ENCODE measurements around the gene SIRPA. TPM values are rescaled to one million over a fixed set of nuclear protein-coding genes. Genes with fewer than 3 reads are reported as not detected.

SIRPA gene
- total and polyA plus RNA-seq, 2 of the 8 experiments (the other 6 are each of a cell fraction or from before 2014, with no cell fraction given) = 3.9 to 4.3 TPM

DNA sequence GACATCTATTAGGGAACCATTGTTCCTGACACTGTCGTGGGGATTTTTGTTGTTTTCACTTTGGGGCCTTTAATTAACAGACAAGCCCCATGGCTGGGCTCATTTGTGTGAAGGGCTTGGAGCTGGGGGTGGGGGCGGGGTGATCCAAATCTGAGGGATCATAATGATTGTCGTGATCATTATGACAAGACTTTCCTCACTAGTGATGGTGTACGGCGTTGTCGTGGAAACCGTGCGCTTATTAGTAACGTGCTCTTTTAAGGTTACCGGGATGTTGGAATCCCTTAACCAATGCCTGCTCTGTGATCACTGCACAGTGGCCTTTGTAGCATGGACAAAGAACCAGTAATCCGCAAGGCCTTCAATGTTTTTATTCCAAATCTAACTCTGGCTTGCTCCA is 80.1 kb downstream of the SIRPA start:
- H3K4me2 ChIP-seq (ENCODE audit: insufficient read depth in 1 of 2, low read depth in 2 of 2, low read length in 2 of 2) = no peak overlapping the region
- no peak overlapping the region for H2BK20ac ChIP-seq (ENCODE audit: low read length)
- H3K4me3 ChIP-seq (ENCODE audit: extremely low read depth in 1 of 4, insufficient read depth in 2 of 4, low read depth in 3 of 4, low read length in 4 of 4) = no peak overlapping the region
- H3K79me2 ChIP-seq (ENCODE audit: control insufficient read depth in 1 of 2, insufficient read depth in 2 of 2, low read length in 2 of 2) = no peaks in the 10 kb centered on the region
- H2BK12ac ChIP-seq (ENCODE audit: low read depth, low read length) = no peak overlapping the region
- H3K18ac ChIP-seq (ENCODE audit: extremely low read depth, low read length) = no peak overlapping the region
- POLR2A ChIA-PET (ENCODE audit: partially characterized antibody) = no interaction called here
- H3K23ac ChIP-seq (ENCODE audit: insufficient read length) = no peak overlapping the region
- no peak overlapping the region for H3K56ac ChIP-seq (replicated peaks; ENCODE audit: insufficient read length, low read depth, low read length)
- no peak overlapping the region for H3K27ac ChIP-seq (ENCODE audit: low read depth, low read length)
- FAIRE-seq (no peak), DNase-seq (ENCODE audit: low read depth in 1 of 2, low spot score in 2 of 2) (no peak)
- H2AFZ ChIP-seq (ENCODE audit: low read length) = no peak overlapping the region
- H4K5ac ChIP-seq (ENCODE audit: insufficient read length, low read depth, low read length) = no peak overlapping the region
- H4K91ac ChIP-seq (replicated peaks; ENCODE audit: insufficient read length, low read length) = no peak overlapping the region
- H2AK5ac ChIP-seq (ENCODE audit: low read depth, low read length) = no peak overlapping the region
- H4K8ac ChIP-seq (ENCODE audit: extremely low read depth, insufficient read depth, low read length) = no peak overlapping the region
- H3K14ac ChIP-seq (ENCODE audit: insufficient read length) = no peak overlapping the region
- H3K9me3 ChIP-seq (ENCODE audit: insufficient read depth in 2 of 2, low read depth in 1 of 2, low read length in 1 of 2) = no peaks in the 10 kb centered on the region
- no peak overlapping the region for H2BK120ac ChIP-seq (replicated peaks; ENCODE audit: low read depth, low read length)
- peaks cover 0 to 4% (median 0%) of the 10 kb centered on the region in 4 experiments; a peak in 1 of 7 replicates for H3K4me1 ChIP-seq (replicated peaks in 1 of 4; ENCODE audit: control insufficient read depth in 3 of 4, insufficient read depth in 4 of 4, low read length in 3 of 4)
- H3K23me2 ChIP-seq (ENCODE audit: low read depth, low read length) = no peaks in the 10 kb centered on the region
- no peak overlapping the region for H3K4ac ChIP-seq (replicated peaks; ENCODE audit: insufficient read length, low read depth, low read length)
- H2BK5ac ChIP-seq (ENCODE audit: low read depth, low read length) = no peak overlapping the region
- H4K20me1 ChIP-seq (replicated peaks in 1 of 2; ENCODE audit: control insufficient read depth in 1 of 2, insufficient read depth in 2 of 2, low read length in 2 of 2) = peaks cover 0 to 1% of the 10 kb centered on the region in 2 experiments
- H2BK15ac ChIP-seq (ENCODE audit: low read length) = no peak overlapping the region
- H3K27me3 ChIP-seq (replicated peaks in 1 of 4; ENCODE audit: control insufficient read depth in 3 of 4, extremely low read depth in 1 of 4, insufficient read depth in 3 of 4, low read length in 3 of 4) = peaks cover 0 to 2% (median 0%) of the 10 kb centered on the region in 4 experiments; a peak in 2 of 7 replicates
- WGBS, 2 experiments (ENCODE audit: extremely low coverage in 1 of 2, insufficient coverage in 1 of 2, insufficient read length in 1 of 2, insufficient replicate concordance in 2 of 2, low coverage in 1 of 2, low lambda C conversion rate in 2 of 2, missing lambda C conversion rate in 1 of 2) = 92% methylated on average over 9 of the region's 11 CpGs; no CpG with 5 or more reads in 1 of the 2 experiments
- CTCF ChIA-PET (ENCODE audit: partially characterized antibody) = interaction anchor here (1.0 to 2.4 kb wide), 2 partner anchors 10 to 33 kb away, joined by 3 to 11 read pairs; no protein-coding TSS in a partner anchor
- no peak overlapping the region for H3K9ac ChIP-seq (replicated peaks in 1 of 4; ENCODE audit: extremely low read depth in 1 of 4, low read depth in 3 of 4, low read length in 3 of 4)
- H3K36me3 ChIP-seq (ENCODE audit: control insufficient read depth in 2 of 4, insufficient read depth in 4 of 4, low read length in 3 of 4) = no peaks in the 10 kb centered on the region
- H3K79me1 ChIP-seq (ENCODE audit: low read depth, low read length) = no peaks in the 10 kb centered on the region
- TF ChIP-seq ASH2L (IDR thresholded peaks at IDR 0.05; ENCODE audit: low read length) = no peak
- TF ChIP-seq, protein P1, sequence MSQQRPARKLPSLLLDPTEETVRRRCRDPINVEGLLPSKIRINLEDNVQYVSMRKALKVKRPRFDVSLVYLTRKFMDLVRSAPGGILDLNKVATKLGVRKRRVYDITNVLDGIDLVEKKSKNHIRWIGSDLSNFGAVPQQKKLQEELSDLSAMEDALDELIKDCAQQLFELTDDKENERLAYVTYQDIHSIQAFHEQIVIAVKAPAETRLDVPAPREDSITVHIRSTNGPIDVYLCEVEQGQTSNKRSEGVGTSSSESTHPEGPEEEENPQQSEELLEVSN (IDR thresholded peaks at IDR 0.05) = no peak
- no peak for TF ChIP-seq KDM1A (IDR thresholded peaks at IDR 0.05; ENCODE audit: borderline replicate concordance, low read length)
- no peak for TF ChIP-seq SIRT6 (IDR thresholded peaks at IDR 0.05; ENCODE audit: low read length)
- no peak for TF ChIP-seq ZNF274 (IDR thresholded peaks at IDR 0.05; ENCODE audit: borderline replicate concordance, extremely low read depth, low read length)
- TF ChIP-seq GTF2F1 (IDR thresholded peaks at IDR 0.05; ENCODE audit: borderline replicate concordance, low read depth, low read length) = no peak
- TF ChIP-seq, protein P2, sequence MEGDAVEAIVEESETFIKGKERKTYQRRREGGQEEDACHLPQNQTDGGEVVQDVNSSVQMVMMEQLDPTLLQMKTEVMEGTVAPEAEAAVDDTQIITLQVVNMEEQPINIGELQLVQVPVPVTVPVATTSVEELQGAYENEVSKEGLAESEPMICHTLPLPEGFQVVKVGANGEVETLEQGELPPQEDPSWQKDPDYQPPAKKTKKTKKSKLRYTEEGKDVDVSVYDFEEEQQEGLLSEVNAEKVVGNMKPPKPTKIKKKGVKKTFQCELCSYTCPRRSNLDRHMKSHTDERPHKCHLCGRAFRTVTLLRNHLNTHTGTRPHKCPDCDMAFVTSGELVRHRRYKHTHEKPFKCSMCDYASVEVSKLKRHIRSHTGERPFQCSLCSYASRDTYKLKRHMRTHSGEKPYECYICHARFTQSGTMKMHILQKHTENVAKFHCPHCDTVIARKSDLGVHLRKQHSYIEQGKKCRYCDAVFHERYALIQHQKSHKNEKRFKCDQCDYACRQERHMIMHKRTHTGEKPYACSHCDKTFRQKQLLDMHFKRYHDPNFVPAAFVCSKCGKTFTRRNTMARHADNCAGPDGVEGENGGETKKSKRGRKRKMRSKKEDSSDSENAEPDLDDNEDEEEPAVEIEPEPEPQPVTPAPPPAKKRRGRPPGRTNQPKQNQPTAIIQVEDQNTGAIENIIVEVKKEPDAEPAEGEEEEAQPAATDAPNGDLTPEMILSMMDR (IDR thresholded peaks at IDR 0.05; ENCODE audit: control extremely low read depth in 1 of 3, insufficient read depth in 1 of 3, low read depth in 1 of 3, low read length in 3 of 3) = no peak
- TF ChIP-seq SIN3A (conservative IDR thresholded peaks at IDR 0.05 in 1 of 2, IDR thresholded peaks at IDR 0.05 in 1 of 2; ENCODE audit: low read depth in 1 of 2, low read length in 2 of 2) = no peak
- TF ChIP-seq PHF8 (conservative IDR thresholded peaks at IDR 0.05; ENCODE audit: low read depth, low read length) = no peak
- no peak for TF ChIP-seq POLR2A (IDR thresholded peaks at IDR 0.05; ENCODE audit: control extremely low read depth in 1 of 2, low read depth in 2 of 2, low read length in 2 of 2)
- TF ChIP-seq RBBP5 (IDR thresholded peaks at IDR 0.05; ENCODE audit: borderline replicate concordance, low read depth, low read length) = no peak
